HG02678 (cell line): ENCODE results near the gene ANO10.
"Not testable (repeated sequence)": the region's sequence is repeated elsewhere in the genome, so short reads cannot be mapped to it uniquely, and the experiment has no call there.

Experiments used
- ATAC-seq: cut with Tn5 transposase; IDR thresholded peaks from one replicate; pipeline ENCODE4 v1.9.1; 2021; ENCODE audit warnings: mild to moderate bottlenecking, moderate library complexity; ENCODE audit not compliant: unreplicated experiment

The ANO10 gene

GRCh38 chr3:43523454-43524053, 98.3 kb downstream of the ANO10 start:
- ATAC-seq = peak; percentile 82

GRCh38 chr3:43522727-43523362, 99.0 kb downstream of the ANO10 start:
- ATAC-seq = no peak

GRCh38 chr3:43521941-43522340, 99.9 kb downstream of the ANO10 start:
- no peak for ATAC-seq

GRCh38 chr3:43518515-43518914, 103.3 kb downstream of the ANO10 start:
- ATAC-seq = not testable (repeated sequence)

- no peak for ATAC-seq
These were observed 105.7 kb downstream of the ANO10 start for GRCh38 chr3:43515970-43516635.

- ATAC-seq = no peak
These were observed 106.4 kb downstream of the ANO10 start for GRCh38 chr3:43515208-43515917.

- ATAC-seq = no peak
These were observed 108.9 kb downstream of the ANO10 start for GRCh38 chr3:43512754-43513404.

- no peak for ATAC-seq
These were observed 115.2 kb downstream of the ANO10 start for GRCh38 chr3:43506644-43507043.

GRCh38 chr3:43505351-43505750, 116.5 kb downstream of the ANO10 start:
- ATAC-seq = no peak

- no peak for ATAC-seq
These were observed 118.6 kb downstream of the ANO10 start for GRCh38 chr3:43503067-43503728.

- no peak for ATAC-seq
These were observed 122.6 kb downstream of the ANO10 start for GRCh38 chr3:43499256-43499655.

- no peak for ATAC-seq
These were observed 123.9 kb downstream of the ANO10 start for GRCh38 chr3:43497905-43498365.

- no peak for ATAC-seq
These were observed 124.4 kb downstream of the ANO10 start for GRCh38 chr3:43497422-43497821.

GRCh38 chr3:43496740-43497375, 125.0 kb downstream of the ANO10 start:
- no peak for ATAC-seq

- ATAC-seq = not testable (repeated sequence)
These were observed 128.9 kb downstream of the ANO10 start for GRCh38 chr3:43492932-43493331.

- ATAC-seq = not testable (repeated sequence)
These were observed 130.0 kb downstream of the ANO10 start for GRCh38 chr3:43491807-43492206.

GRCh38 chr3:43490640-43491185, 131.1 kb downstream of the ANO10 start:
- ATAC-seq = no peak

GRCh38 chr3:43489930-43490329, 131.9 kb downstream of the ANO10 start:
- ATAC-seq = no peak

GRCh38 chr3:43485931-43486330, 135.9 kb downstream of the ANO10 start:
- ATAC-seq = no peak
